K562 (cell line): ENCODE data around the gene FITM2. TPM values are rescaled to one million over a fixed set of nuclear protein-coding genes. Genes with fewer than 3 reads are reported as not detected.
A peak's percentile ranks its signal among the peaks of the same experiment; 100 is the strongest.

Source experiments
- ATAC-seq: fragments of 200-7000 bp; cut with Tn5 transposase; 3 replicates; pipeline ENCODE4 v1.9.1; 2020; ENCODE audit warnings: moderate library complexity
- BruUV-seq: library from RNA; stranded (reverse); fragments of 400-500 nt; replicated peaks from 2 replicates; lab custom pipeline; 2021; lab: Mats Ljungman, UMichigan
- CTCF ChIA-PET: fragments of 300-600 bp; formaldehyde crosslinking; extraction: SDS; loops from one replicate; lab custom pipeline; 2021; ENCODE audit warnings: low intra/inter-chr PET ratio; lab: Yijun Ruan, JAX
- POLR2A ChIA-PET: fragments of 300-600, 350-650 bp; sonication (Branson Sonifier 250); formaldehyde crosslinking; extraction: SDS; loops from one replicate; lab custom pipeline; 2021; ENCODE audit warnings: antibody characterized with exemption, inconsistent platforms; lab: Yijun Ruan, JAX
- DNase-seq, 4 experiments: peaks; one replicate each; pipeline versions ENCODE4 v3.0.0 to v3.0.0-alpha.2; 2011 to 2018; ENCODE audit warnings: low spot score in 3 of 4, mixed read lengths in 3 of 4; ENCODE audit errors: extremely low read depth in 1 of 4
- FAIRE-seq: peaks from 2 replicates; lab custom pipeline; 2011; peaks lifted over from hg19 to GRCh38; lab: Jason Lieb, UNC
- H2AFZ ChIP-seq: 2 replicates; pipeline ENCODE4 v1.6.0; 2011; ENCODE audit warnings: low read depth, low read length, control low read depth, inconsistent platforms
- H3K27ac ChIP-seq: fragments of 200-600 bp; 3 replicates; pipeline ENCODE4 v1.8.0; 2011; ENCODE audit warnings: low read depth, mild to moderate bottlenecking, control low read depth, inconsistent platforms, low read length, moderate library complexity, mixed read lengths; ENCODE audit errors: extremely low read depth
- H3K27me3 ChIP-seq, 2 experiments: fragments of 300-600 bp in 1 of 2; 2 replicates in 1 of 2; 3 replicates in 1 of 2; pipeline versions ENCODE4 v1.6.0 to v1.8.0; 2011; ENCODE audit warnings: inconsistent platforms in 2 of 2, low read length in 2 of 2, mild to moderate bottlenecking in 1 of 2, mixed read lengths in 1 of 2, moderate library complexity in 1 of 2; ENCODE audit not compliant: control insufficient read depth in 2 of 2, insufficient read depth in 2 of 2
- H3K36me3 ChIP-seq: fragments of 300-600 bp; 3 replicates; pipeline ENCODE4 v1.8.0; 2011; ENCODE audit warnings: mild to moderate bottlenecking, low read length, inconsistent platforms; ENCODE audit not compliant: control insufficient read depth, insufficient read depth
- H3K4me1 ChIP-seq, 2 experiments: fragments of 200-600 bp in 1 of 2; replicated peaks in 1 of 2; 2 replicates in 1 of 2; 3 replicates in 1 of 2; pipeline versions ENCODE4 v1.5.1 to v1.8.0; 2011; ENCODE audit warnings: inconsistent platforms in 2 of 2, low read length in 2 of 2, mild to moderate bottlenecking in 1 of 2, mixed read lengths in 1 of 2, moderate library complexity in 1 of 2; ENCODE audit not compliant: control insufficient read depth in 2 of 2, insufficient read depth in 2 of 2
- H3K4me2 ChIP-seq: 2 replicates; pipeline ENCODE4 v1.6.1; 2011; ENCODE audit warnings: low read length, control low read depth, inconsistent platforms, mixed read lengths; ENCODE audit not compliant: insufficient read depth
- H3K4me3 ChIP-seq: fragments of 200-600 bp; sonication (generic), shearing (Covaris generic); 2 replicates; pipeline ENCODE4 v1.5.1; 2016; ENCODE audit warnings: control low read depth, inconsistent platforms
- H3K79me2 ChIP-seq: fragments of 200-600 bp; 3 replicates; pipeline ENCODE4 v1.8.0; 2011; ENCODE audit warnings: low read length, inconsistent platforms; ENCODE audit not compliant: control insufficient read depth, insufficient read depth
- H3K9ac ChIP-seq, 2 experiments: 2 replicates each; pipeline versions ENCODE4 v1.6.0 to v1.6.1; 2011; ENCODE audit warnings: low read depth in 2 of 2, low read length in 2 of 2, control low read depth in 1 of 2, inconsistent platforms in 1 of 2, mild to moderate bottlenecking in 1 of 2, mixed read lengths in 1 of 2; ENCODE audit not compliant: insufficient read depth in 1 of 2
- H3K9me1 ChIP-seq: one replicate; pipeline ENCODE4 v1.6.0; 2011; ENCODE audit warnings: inconsistent platforms, mild to moderate bottlenecking, low read length, moderate library complexity; ENCODE audit not compliant: control insufficient read depth, insufficient read depth
- H3K9me3 ChIP-seq: replicated peaks from 2 replicates; pipeline ENCODE4 v1.5.1; 2011; ENCODE audit warnings: low read depth, low read length, inconsistent platforms; ENCODE audit not compliant: control insufficient read depth, insufficient read depth
- H4K20me1 ChIP-seq: replicated peaks from 2 replicates; pipeline ENCODE4 v1.6.1; 2011; ENCODE audit warnings: low read length, inconsistent platforms, mixed read lengths; ENCODE audit not compliant: control insufficient read depth, insufficient read depth
- CCNT2 ChIP-seq: IDR thresholded peaks from 2 replicates; pipeline ENCODE4 v1.6.1; 2011; ENCODE audit warnings: borderline replicate concordance, low read depth, mild to moderate bottlenecking, moderate library complexity, mixed read lengths, low read length; ENCODE audit not compliant: insufficient read length; ENCODE audit errors: extremely low read depth
- DIDO1 ChIP-seq: fragments of 450-650 bp; IDR thresholded peaks from 2 replicates; pipeline ENCODE4 v1.6.1; 2016; ENCODE audit warnings: low read depth, missing biosample characterization, missing genetic modification characterization
- GABPA ChIP-seq: fragments of 200-800 bp; sonication (Bioruptor generic); conservative IDR thresholded peaks from 2 replicates; pipeline ENCODE4 v1.6.1; 2016; ENCODE audit warnings: low read depth, missing genetic modification characterization, missing compliant biosample characterization
- GTF2F1 ChIP-seq: IDR thresholded peaks from 2 replicates; pipeline ENCODE4 v1.6.1; 2011; ENCODE audit warnings: low read depth, low read length, improper control_type of control experiment
- MBD2 ChIP-seq: sonication (generic); IDR thresholded peaks from 2 replicates; pipeline ENCODE4 v1.6.1; 2016; ENCODE audit warnings: low read depth, borderline replicate concordance
- MLLT1 ChIP-seq, 2 experiments: fragments of 450-650 bp; IDR thresholded peaks; 2 replicates each; pipeline ENCODE4 v1.6.1; 2016
- NCOR1 ChIP-seq: fragments of 450-650 bp; IDR thresholded peaks from 2 replicates; pipeline ENCODE4 v1.6.1; 2016; ENCODE audit warnings: mild to moderate bottlenecking, moderate library complexity
- NELFE ChIP-seq: IDR thresholded peaks from 2 replicates; pipeline ENCODE4 v1.6.1; 2011; ENCODE audit warnings: mild to moderate bottlenecking; ENCODE audit not compliant: insufficient read depth, insufficient read length
- NUFIP1 ChIP-seq: fragments of 450-650 bp; IDR thresholded peaks from 2 replicates; pipeline ENCODE4 v1.6.1; 2018; ENCODE audit not compliant: partially characterized antibody
- PCBP1 ChIP-seq: fragments of 200-400 bp; formaldehyde crosslinking; IDR thresholded peaks from 2 replicates; pipeline ENCODE4 v1.6.1; 2018; ENCODE audit warnings: mild to moderate bottlenecking, low read depth, low read length; ENCODE audit not compliant: poor library complexity, severe bottlenecking
- SRSF7 ChIP-seq: fragments of 200-400 bp; formaldehyde crosslinking; optimal IDR thresholded peaks from 2 replicates; pipeline ENCODE3; 2017; ENCODE audit warnings: mild to moderate bottlenecking, low read depth, low read length
- TAL1 ChIP-seq: fragments of 450-650 bp; IDR thresholded peaks from 2 replicates; pipeline ENCODE4 v1.6.1; 2016; ENCODE audit warnings: mild to moderate bottlenecking
- ZFP1 ChIP-seq: fragments of 450-650 bp; formaldehyde crosslinking; IDR thresholded peaks from 2 replicates; pipeline ENCODE4 v1.4.0; 2020; ENCODE audit warnings: mild to moderate bottlenecking, mixed read lengths
- ZNF316 ChIP-seq: fragments of 450-650 bp; IDR thresholded peaks from 2 replicates; pipeline ENCODE4 v1.6.1; 2016
- ZNF57 ChIP-seq: fragments of 450-650 bp; formaldehyde crosslinking; IDR thresholded peaks from 2 replicates; pipeline ENCODE4 v1.4.0; 2020; ENCODE audit warnings: mild to moderate bottlenecking, moderate library complexity
- WGBS: fragments of 100-300 bp; shearing (Covaris generic); methylation state at CpG from one replicate; pipeline ENCODE4 v1.1.6; 2016; ENCODE audit warnings: low coverage, mixed read lengths; ENCODE audit not compliant: insufficient coverage; ENCODE audit errors: missing lambda C conversion rate; 5-methylcytosine and 5-hydroxymethylcytosine counted together
- in situ Hi-C: fragments of 300-500 bp; cut with MboI; formaldehyde crosslinking; loops from 4 replicates; pipeline ENCODE4 v1.15.0; 2018; ENCODE audit warnings: inconsistent platforms, mixed read lengths
- intact Hi-C: fragments of 100-400 bp; cut with micrococcal nuclease; formaldehyde crosslinking; loops from 2 replicates; pipeline ENCODE4 v1.14.2; 2022
- polyA plus RNA-seq, 8 experiments: library from polyadenylated mRNA; depleted of rRNA in 4 of 8; stranded (reverse) in 5 of 8; unstranded in 3 of 8; fragments of >200 nt; fragmentation: Nextera tagmentation in 2 of 8; fragmentation: Illumina TruSeq in 1 of 8; extraction: Ambion mirVana in 2 of 8; extraction: Trizol in 1 of 8; gene quantifications; 2 replicates each; pipeline versions ENCODE4 v1.2.1 to v1.2.3, GENCODE V29; 2011 to 2014; ENCODE audit warnings: inconsistent platforms in 1 of 8, missing spikeins in 1 of 8
- total RNA-seq, 7 experiments: library from RNA; depleted of rRNA in 6 of 7; stranded (reverse); fragments of >200 nt in 6 of 7; fragmentation: Illumina TruSeq in 2 of 7; extraction: Trizol in 2 of 7; gene quantifications; 2 replicates each; pipeline versions ENCODE4 v1.2.1 to v1.2.3, GENCODE V29; 2011 to 2021; ENCODE audit warnings: low replicate concordance in 1 of 7

The FITM2 gene
- total and polyA plus RNA-seq, 9 of the 15 experiments (the other 6 are each of a cell fraction or from before 2014, with no cell fraction given) = 0.64 to 2.8 (median 1.8) TPM

- CTCF ChIA-PET = no interaction called here
- Histone ChIP-seq H3K4me2 (no peak overlapping the region), H3K27ac (no peak overlapping the region), H3K9ac (no peak overlapping the region), H3K4me1 (peaks cover 0 to 9% of the 10 kb centered on the region in 2 experiments; a peak in 2 of 5 replicates), H2AFZ (no peak overlapping the region), H3K9me3 (no peaks in the 10 kb centered on the region), H3K27me3 (peaks cover 12 to 30% of the 10 kb centered on the region in 2 experiments), H3K79me2 (no peaks in the 10 kb centered on the region), H3K9me1 (no peaks in the 10 kb centered on the region), H4K20me1 (no peaks in the 10 kb centered on the region; the same call in 1 of the 2 replicates), H3K4me3 (no peak overlapping the region), H3K36me3 (no peaks in the 10 kb centered on the region)
- POLR2A ChIA-PET = interaction anchor here (0.6 to 0.7 kb wide), 2 partner anchors 31 to 356 kb away, joined by 3 to 4 read pairs; partner anchors contain the start of gene CCN5
- 3% methylated on average over 8 of the region's 8 CpGs for WGBS
- ATAC-seq (no peak), DNase-seq (peak in 1 of 4 experiments; percentile 6), FAIRE-seq (no peak)
- peak; percentile 38; the same call in 1 of the 2 replicates for TF ChIP-seq ZNF316
- no peak for TF ChIP-seq MLLT1 (IDR thresholded peaks at IDR 0.05)
- TF ChIP-seq ZNF57 (CRISPR knock-in tag) = no peak
- no peak for TF ChIP-seq NUFIP1
- no peak for TF ChIP-seq ZFP1 (CRISPR knock-in tag)
- TF ChIP-seq CCNT2 = no peak
- no peak for TF ChIP-seq NCOR1
- no peak for TF ChIP-seq NELFE
- TF ChIP-seq DIDO1 = no peak
- TF ChIP-seq SRSF7 = no peak
- TF ChIP-seq TAL1 = no peak
- no peak for TF ChIP-seq MBD2
- no peak for TF ChIP-seq GTF2F1
- no peak for TF ChIP-seq PCBP1
- peak; percentile 6 for TF ChIP-seq GABPA
- intact Hi-C loops = no loop called here
- in situ Hi-C loops = no loop called here
- BruUV-seq = no TSS peak
Observed at GRCh38 chr20:44358776-44359175, 47.8 kb upstream of the FITM2 start.
